GM12865 (cell line): ENCODE results near the gene MYO1B.
"Not testable (repeated sequence)": the region's sequence is repeated elsewhere in the genome, so short reads cannot be mapped to it uniquely, and the experiment has no call there.

Source experiments
- DNase-seq: peaks from one replicate; pipeline ENCODE4 v3.0.0; 2010; ENCODE audit warnings: low read depth
- H3K4me3 ChIP-seq: 2 replicates; pipeline ENCODE4 v1.5.1; 2011; ENCODE audit warnings: mild to moderate bottlenecking, low read depth, low read length, control low read depth
- TF ChIP-seq, protein P1 (sequence below): IDR thresholded peaks from 2 replicates; pipeline ENCODE4 v1.5.1; 2011; ENCODE audit warnings: low read length, control low read depth, low read depth, inconsistent platforms; ENCODE audit not compliant: insufficient read depth; ENCODE audit errors: missing control alignments

The MYO1B gene

GRCh38 chr2:191441496-191442214 is 196.5 kb downstream of the MYO1B start:
- H3K4me3 ChIP-seq = no peak overlapping the region
- TF ChIP-seq, protein P1, sequence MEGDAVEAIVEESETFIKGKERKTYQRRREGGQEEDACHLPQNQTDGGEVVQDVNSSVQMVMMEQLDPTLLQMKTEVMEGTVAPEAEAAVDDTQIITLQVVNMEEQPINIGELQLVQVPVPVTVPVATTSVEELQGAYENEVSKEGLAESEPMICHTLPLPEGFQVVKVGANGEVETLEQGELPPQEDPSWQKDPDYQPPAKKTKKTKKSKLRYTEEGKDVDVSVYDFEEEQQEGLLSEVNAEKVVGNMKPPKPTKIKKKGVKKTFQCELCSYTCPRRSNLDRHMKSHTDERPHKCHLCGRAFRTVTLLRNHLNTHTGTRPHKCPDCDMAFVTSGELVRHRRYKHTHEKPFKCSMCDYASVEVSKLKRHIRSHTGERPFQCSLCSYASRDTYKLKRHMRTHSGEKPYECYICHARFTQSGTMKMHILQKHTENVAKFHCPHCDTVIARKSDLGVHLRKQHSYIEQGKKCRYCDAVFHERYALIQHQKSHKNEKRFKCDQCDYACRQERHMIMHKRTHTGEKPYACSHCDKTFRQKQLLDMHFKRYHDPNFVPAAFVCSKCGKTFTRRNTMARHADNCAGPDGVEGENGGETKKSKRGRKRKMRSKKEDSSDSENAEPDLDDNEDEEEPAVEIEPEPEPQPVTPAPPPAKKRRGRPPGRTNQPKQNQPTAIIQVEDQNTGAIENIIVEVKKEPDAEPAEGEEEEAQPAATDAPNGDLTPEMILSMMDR = no peak
- no peak for DNase-seq

DNA sequence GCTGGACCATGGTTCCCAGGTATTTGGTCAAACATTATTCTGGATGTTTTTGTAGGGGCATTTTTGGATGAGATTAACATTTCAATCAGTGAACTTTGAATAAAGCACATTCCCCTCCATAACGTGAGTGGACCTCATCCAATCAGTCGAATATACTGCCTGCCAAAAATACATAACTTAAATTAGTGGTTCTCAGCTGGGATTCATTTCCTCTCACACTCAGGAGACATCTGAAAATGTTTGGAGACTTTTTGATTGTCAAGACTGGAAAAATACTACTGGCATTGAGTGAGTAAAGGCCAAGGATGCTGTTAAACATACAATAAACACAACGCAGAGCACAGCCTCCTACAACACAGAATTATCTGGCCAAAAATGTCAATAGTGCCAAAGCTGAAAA is 198.2 kb downstream of the MYO1B start:
- no peak for DNase-seq
- H3K4me3 ChIP-seq = no peak overlapping the region
- TF ChIP-seq, protein P1 = no peak

DNA sequence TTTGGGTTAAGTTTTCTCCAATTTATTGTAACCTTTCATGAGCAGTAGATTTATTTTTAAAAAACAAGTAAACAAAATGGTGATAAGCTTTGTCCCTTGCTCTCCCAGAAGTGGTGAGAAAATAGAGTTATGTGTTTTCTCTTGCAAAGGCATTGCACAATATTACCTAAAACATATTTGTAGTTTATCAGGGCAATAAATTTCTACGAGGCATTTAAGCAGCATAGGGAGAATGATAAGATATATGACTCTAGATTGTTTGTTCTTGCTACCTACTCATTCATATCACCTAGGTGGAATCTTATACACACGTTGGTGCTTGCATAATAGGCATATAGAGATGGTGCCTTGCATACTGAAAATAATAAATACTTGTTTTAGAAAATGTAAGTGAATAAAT is 201.7 kb downstream of the MYO1B start:
- no peak for DNase-seq
- H3K4me3 ChIP-seq = no peak overlapping the region
- TF ChIP-seq, protein P1 = no peak

- H3K4me3 ChIP-seq = no peak overlapping the region
- TF ChIP-seq, protein P1 = no peak
- no peak for DNase-seq
These were observed 205.9 kb downstream of the MYO1B start for GRCh38 chr2:191451116-191451515.

DNA sequence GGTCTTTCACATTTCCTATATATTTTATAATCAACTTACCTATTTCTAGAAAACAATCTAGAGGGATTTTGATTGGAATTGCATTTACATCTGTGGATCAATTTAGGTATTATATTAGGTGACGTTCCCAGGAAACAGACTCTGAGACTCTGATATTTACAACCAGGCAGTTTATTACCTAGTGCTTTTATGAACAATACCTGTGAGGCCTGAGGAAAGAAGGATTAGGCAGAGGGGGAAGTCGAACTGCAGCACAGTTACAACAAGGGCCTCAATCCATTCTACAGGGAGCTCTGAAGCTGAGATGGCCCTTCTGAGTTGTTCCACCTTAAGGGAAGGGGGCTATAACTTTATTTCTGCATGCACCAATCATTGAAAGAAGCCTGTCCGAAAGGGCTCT is 206.9 kb downstream of the MYO1B start:
- no peak overlapping the region for H3K4me3 ChIP-seq
- TF ChIP-seq, protein P1 = no peak
- no peak for DNase-seq

GRCh38 chr2:191453761-191454160 is 208.6 kb downstream of the MYO1B start:
- no peak for DNase-seq
- no peak overlapping the region for H3K4me3 ChIP-seq
- TF ChIP-seq, protein P1 = no peak

- not testable (repeated sequence) for H3K4me3 ChIP-seq, DNase-seq
These were observed 211.3 kb downstream of the MYO1B start for GRCh38 chr2:191456506-191456905.
